ENCODE data around the gene GOLGA6A.
"Not testable (repeated sequence)": the region's sequence is repeated elsewhere in the genome, so short reads cannot be mapped to it uniquely, and the experiment has no call there.

GOLGA6A gene

DNA sequence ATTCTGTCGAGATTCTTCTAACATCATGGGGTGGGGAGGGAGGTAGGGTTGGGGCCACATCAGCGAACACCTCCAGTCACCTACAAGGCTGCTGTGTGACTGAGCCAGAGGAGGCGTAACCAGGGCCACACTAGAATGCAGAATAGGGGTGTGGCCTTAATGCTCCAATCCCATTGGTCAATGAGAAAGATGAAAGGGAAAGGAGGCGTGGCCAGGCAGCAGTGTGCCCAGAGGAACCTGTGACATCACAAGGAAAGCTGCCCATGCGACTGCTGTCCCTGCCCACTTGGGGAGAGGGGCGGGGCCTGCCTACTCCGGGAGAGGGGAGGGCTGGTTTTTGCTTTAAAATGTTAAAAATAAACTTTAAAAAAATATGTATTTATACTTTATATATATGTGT, at the start of gene GOLGA6A:
TSS of gene GOLGA6A (minus strand) at position 101 of the 400 bp plus-strand sequence. CDS start at position 60, 41 bp downstream.
- not testable (repeated sequence) for DNase-seq

GRCh38 chr15:74131628-74132413, 49.5 kb upstream of the GOLGA6A start:
- no peak for DNase-seq

GRCh38 chr15:74130849-74131627, 48.7 kb upstream of the GOLGA6A start:
- no peak for DNase-seq

- DNase-seq = no peak
These were observed 48.0 kb upstream of the GOLGA6A start, which contains the start of gene ISLR2 for GRCh38 chr15:74130155-74130848. Gene ISLR2, plus strand, starts transcription at chr15:74130586. Its CDS starts 2,169 bp downstream, at chr15:74132755.

GRCh38 chr15:74129586-74130154, 47.3 kb upstream of the GOLGA6A start:
- no peak for DNase-seq

GRCh38 chr15:74128785-74129585, 46.6 kb upstream of the GOLGA6A start:
- DNase-seq = no peak

DNA sequence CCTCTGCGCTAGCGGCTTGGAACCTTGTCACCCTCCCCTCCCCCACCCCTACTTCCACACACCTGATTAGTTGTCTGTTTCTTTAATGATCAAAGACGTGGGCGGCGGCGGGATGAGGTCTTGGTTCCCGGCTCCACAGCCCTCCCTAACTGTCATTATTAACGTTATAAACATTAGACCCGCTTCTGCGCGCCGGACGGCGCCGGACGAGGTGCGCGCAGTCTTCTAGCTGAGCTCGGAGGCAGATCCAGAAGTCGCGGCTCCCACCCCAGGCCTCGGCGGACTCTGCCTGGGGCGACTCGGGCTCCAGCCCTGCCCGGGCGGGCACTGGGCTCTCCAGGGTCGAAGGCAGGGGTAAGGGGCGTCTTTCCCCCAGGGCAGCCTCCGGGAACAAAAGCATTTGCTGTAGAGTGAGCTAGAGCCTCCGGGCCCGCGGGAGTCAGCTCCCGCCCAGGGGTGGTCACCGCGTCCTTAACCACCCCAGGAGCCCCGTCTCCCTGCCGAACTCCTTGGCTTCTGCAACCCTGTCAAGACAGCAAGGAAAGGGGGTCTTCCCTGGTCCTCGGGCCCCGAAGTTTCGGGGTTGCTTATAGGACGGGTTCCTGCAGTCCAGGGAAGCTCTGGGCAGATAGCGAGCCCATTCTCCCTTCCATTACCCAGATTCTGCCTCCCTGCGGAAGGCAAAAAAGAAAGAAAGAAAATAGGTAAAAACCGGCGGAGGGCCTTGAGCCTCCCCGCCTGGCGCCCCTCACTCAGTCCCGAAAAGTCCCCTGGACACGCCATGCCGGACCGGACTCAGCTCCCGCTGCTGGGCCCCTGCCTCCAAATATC, 45.8 kb upstream of the GOLGA6A start:
- DNase-seq = no peak

GRCh38 chr15:74127255-74127953, 45.1 kb upstream of the GOLGA6A start:
- DNase-seq = peak; percentile 82

- DNase-seq = peak; percentile 45
These were observed 42.4 kb upstream of the GOLGA6A start for GRCh38 chr15:74124759-74125158.

DNA sequence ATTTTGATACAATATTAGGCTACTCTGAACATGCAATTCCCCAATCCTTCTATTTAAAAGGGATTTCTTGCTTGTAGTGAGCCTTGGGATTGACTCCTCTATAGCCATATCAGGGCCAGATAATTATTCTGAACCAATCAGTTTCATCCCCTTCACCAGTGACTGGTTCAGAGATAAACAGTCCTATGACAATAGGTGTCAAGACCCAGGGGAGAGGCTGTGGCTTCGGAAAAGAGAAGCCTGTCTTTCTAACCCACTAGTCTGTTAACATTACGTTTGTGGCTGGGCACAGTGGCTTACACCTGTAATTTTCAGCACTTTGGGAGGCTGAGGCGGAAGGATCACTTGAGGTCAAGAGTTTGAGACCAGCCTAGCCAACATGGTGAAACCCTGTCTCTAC, 41.8 kb upstream of the GOLGA6A start:
- no peak for DNase-seq

DNA sequence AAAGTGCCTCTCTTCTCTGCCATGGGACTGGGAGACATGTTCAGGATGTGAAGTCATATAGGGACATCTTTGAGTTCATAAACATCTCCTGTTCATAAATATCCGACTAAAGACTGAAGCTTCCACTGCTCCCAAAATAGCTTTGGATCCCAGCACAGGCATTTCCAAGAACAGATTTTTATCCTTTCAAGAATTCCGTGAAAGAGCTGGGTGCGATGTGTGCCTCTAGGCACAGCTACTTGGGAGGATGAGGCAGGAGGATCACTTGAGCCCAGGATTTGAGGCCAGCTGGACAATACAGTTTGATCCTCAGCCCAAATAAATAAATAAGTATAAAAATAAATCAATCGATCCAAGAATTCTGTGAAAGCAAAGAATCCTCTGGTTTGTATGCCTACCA, 41.3 kb upstream of the GOLGA6A start:
- DNase-seq = no peak

DNA sequence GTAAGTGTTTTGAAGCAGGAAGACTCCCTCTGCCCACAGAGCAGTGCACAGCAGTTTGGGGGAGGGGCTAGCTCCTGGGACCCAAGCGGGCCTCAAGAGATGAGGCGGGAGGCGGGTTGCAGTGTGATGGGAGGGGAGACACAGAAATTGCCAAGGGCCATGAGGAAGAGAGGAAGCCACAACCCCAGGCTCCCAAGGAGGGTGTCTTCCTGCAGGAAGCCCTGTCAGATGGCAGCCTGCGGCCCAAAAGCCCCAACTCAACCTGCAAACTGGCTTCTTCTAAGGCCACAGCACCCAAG, 40.7 kb upstream of the GOLGA6A start:
- DNase-seq = no peak

DNA sequence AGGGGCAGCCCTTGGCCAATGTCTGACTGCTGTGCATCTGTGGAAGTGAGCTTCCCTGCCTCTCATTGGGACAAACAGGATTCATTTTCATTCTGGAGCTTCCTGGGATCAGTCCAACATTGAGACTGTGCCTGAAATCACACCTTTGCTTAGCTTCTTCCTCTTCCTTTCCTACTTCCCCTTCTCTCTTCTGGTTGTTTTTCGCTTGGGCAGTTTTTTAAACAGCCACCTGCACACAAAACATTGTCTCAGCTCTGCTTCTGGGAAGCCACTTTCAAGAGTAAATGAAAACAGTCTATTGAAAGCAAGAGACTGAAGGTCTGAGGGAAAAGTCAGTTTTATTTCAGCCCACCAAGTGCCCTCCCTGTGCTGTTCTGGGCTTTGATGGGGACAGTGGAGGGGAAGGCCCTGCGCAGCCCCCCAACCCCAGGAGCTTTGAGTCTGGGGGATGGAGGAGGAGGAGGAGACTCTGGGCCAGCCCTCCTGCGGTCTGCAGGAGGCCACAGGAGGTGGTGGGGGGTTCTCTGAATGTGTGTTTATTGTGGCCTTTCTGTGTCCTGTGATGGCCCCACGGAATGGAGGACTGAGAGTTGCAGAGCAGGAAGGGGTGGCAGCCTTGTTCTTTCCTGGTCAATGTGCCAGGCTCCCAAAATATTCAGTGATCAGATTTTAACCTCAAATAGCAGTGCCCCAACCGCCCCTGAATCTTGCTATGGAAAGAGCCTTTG, 40.2 kb upstream of the GOLGA6A start:
- no peak for DNase-seq

GRCh38 chr15:74121858-74122257, 39.5 kb upstream of the GOLGA6A start:
- DNase-seq = no peak

- DNase-seq = no peak
These were observed 38.7 kb upstream of the GOLGA6A start for GRCh38 chr15:74121039-74121438.

DNA sequence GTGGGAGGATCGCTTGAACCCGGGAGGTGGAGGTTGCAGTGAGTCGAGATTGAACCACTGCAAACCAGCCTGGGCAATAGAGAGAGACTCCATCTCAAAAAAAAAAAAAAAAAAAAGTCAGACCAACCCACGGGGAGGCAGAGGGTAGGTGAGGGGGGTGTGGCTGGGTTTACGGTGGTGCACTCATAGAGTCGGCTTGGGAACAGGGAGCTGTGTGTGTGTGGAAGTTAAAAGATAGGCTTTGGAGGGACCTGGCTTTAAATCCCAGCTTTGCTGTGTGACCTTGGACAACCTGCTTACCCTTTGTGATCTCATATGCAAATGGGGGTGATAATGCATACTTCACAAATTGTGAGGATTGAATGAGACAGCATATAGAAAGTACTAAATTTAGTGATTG, 38.1 kb upstream of the GOLGA6A start:
- no peak for DNase-seq

DNA sequence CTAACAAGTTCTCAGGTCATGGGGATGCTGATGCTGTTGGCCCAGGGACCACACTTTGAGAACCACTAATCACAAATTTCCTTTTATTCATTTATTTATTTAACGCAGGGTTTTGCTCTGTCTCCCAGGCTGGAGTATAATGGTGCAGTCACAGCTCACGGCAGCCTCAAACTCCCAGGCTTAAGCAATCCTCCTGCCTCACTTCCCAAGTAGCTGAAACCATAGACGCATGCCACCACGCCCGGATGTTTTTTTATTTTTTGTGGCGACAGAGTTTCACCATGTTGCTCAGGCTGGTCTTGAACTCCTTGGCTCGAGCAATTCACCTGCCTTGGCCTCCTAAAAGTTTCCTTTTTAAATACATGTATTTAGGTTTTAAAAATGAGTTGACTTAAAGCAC, 27.4 kb upstream of the GOLGA6A start:
- no peak for DNase-seq

DNA sequence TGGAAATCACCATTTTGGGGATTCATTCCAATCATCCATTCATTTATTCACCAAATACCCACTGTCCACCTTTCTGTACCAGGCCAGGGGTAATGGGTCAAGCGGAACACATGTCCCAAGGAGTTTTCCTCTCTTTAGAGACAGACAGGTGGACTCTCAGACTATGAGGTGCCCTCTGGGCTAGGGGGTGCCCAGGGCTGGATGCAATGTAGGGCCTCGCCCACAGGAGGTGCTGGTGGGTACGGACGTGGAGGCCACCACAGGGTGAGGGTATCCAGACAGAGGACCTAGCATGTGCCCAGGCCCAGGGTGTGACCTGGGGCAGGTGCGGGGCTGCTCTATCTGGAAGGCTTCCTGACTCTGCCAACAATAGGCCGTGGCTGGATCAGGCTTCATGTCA, 26.3 kb upstream of the GOLGA6A start:
- not testable (repeated sequence) for DNase-seq

- no peak for DNase-seq
These were observed 25.8 kb upstream of the GOLGA6A start for GRCh38 chr15:74108111-74108510.
